NCI-H146 treated with DMSO at 0.1 percent for 48 hours (cell line): ENCODE measurements around the gene VSIG10L.

Experiments
- DNase-seq: peaks from one replicate; lab custom pipeline; 2025; ENCODE audit not compliant: unreplicated experiment; lab: John Stamatoyannopoulos, UW

The VSIG10L gene

DNA sequence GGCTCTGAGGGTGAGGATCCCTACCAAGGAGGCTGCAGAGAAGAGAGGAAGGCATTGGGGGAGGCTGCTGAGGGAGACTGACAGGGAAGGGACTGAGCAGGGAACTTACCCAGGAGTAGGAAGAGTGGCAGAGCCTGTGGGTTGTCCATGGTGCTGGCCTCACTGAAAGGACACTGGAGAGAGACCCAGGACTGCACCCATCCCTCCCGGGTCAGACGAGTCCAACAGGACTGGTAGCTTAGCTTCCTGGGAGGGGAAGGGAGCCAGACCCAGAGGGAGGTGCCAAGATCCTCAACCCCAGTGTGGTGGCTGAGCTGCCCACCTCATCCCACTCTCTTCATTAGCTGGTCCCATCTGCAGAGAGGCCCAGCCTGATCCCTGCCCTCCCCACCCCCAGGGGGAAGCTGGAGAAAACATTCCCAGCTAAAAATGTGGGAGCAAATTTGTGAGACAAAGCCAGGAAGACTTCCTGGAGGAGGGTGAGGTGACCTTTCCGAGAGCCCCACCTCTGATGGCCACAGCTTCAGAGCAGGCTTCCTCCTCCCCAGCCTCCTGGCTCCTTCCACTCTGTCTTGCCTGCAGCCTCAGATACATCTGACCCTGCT, at the start of gene VSIG10L:
Gene VSIG10L (minus strand): TSS at position 164 of the 605 bp plus-strand sequence. CDS start 15 bp downstream, at position 149.
- no peak for DNase-seq

DNA sequence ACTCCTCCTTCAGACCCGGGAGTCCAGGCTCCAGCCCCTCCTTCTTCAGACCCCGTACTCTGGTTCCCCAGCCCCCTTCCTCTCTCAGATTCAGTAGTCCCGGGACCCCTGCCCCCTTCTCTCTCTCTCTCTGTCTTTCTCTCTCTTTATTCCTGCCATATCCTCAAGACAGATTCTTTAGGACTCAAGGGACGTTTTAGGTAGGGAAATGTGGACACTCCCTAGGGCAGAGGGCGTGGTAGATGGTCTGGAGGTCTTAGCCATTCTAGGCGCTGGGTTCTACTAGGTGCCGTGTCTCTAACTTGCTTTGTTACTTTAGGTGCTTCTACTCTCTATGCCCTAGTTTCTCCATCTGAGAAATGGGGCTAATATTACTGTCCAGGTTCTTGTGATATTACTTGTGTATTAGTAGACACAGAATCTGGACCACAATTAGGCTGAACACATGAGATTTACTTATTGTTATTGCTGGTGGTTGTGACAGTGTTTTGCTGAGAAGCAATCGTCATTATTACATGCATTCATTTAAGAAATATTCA, 49.2 kb upstream of the VSIG10L start:
- DNase-seq, result no peak

- DNase-seq, result no peak
These were observed 47.2 kb upstream of the VSIG10L start for GRCh38 chr19:51389143-51389542.

DNA sequence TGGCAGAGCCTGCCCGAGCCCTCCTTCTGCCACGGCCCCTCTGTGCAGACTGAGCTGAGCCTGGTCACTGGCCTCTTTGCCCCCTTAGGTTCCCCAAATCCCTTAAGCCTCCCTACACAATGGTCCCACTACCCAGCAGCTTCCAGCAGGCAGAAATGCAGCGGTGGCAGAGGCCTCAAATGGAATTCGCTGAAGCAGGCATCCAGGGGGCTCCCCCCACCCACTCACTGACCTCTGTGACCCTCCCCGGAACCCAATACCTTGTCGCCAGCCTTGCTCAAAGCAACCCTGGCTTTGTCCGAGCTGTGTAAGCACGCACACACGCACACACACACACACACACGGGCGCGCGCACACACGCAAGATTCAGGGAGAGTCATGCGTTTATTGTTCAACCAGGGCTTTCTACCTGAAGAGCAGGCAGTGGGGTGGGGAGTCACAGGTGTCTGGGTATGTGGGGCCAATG, 46.0 kb upstream of the VSIG10L start, which contains the start of gene LIM2:
Gene LIM2 (minus strand): TSS at position 51 of the 466 bp plus-strand sequence. CDS start 531 bp downstream, outside the sequence.
- DNase-seq, result no peak

DNA sequence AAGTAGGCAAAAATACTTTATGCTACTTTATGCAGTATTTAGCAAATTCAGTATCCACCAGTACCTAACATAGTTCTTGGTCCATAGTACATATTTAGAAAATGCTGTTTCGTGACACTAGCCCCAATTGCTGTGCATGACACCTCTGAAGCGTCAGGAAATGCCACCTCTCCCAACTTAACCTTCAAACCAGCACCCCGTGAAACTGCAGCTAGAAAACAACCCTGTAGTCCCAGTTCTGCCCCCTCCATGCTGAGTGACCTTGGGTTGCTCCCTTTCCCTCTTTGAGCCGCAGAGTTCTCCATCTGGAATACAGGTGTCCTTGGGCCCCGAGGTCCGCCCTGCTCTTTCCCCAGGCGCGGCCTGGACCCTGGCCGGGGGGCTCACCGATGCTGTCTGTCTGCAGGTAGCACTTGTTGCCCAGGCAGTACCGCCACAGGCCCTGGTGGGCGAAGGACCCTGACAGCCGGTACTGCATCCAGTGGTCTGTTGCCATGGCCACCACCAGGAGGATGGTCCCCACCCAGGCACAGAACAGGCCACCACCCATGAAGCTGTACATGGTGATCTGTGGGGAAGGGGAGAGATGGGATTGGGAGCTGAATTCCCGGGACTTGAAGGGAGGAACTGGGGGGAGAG, 45.1 kb upstream of the VSIG10L start:
- DNase-seq, result no peak

DNA sequence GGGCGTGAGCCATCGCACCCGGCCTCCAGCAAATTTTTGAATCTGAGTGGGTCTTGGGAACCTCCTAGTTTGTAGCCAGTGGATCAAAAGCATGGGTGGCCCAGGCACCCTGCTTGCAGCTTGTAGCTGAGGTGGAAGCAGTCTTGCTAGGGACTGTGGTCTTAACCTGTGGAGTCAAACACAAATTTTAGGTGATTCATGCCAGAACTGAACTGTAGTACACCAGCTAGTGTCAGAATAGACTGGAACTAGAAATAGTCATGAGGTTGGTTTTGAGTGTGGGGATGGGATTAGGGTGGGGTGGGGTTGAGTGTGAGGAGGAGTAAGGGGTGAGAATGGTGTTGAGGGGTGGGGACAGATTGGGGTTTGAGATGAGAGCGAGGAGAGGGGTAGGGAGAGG, 40.1 kb upstream of the VSIG10L start:
- no peak for DNase-seq

DNA sequence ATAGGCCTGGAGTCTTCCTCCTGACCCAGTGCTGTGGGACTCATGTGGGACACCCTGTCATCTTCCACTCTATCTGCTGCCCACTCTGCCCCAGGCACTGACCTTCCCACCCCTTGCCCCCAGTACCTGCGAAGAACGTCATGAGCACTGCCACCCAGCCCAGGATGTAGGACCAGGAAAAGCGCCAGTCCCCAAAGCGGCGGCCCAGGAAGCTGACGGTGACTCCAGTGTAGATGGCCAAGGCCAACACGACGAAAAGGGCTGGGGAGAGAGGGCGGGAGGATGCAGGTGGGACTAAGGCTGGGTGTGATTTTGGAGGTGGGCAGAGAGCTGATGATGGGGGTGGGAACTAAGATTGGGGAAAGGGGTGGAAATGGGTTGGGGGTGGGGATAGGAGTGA, 38.4 kb upstream of the VSIG10L start:
- DNase-seq, result no peak

DNA sequence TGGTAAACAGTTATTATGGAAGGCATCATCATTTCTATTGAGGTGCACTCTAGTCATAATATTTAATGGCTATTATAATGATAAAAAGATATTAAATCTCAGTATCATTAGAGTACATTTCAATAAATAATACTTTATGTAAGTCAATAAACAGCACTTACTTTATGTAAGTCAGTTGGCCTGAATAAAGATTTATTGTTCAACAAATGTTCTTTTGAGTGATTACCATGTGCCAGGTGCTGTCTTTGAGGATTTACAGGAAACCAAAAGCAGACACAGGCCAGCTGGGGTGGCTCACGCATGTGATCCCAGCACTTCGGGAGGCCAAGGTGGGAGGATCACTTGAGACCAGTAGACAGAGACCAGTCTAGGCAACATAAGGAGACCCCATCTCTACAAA, 35.5 kb upstream of the VSIG10L start:
- DNase-seq, result no peak

- DNase-seq, result no peak
These were observed 33.7 kb upstream of the VSIG10L start for GRCh38 chr19:51375504-51376221.

GRCh38 chr19:51372649-51373504, 30.9 kb upstream of the VSIG10L start, which contains the start of gene NKG7:
Gene NKG7, minus strand, starts transcription at chr19:51372654. Its CDS starts 119 bp downstream, at chr19:51372535.
- no peak for DNase-seq

- DNase-seq, result no peak
These were observed 30.2 kb upstream of the VSIG10L start for GRCh38 chr19:51372021-51372648.

GRCh38 chr19:51371186-51371690, 29.3 kb upstream of the VSIG10L start:
- DNase-seq, result no peak

DNA sequence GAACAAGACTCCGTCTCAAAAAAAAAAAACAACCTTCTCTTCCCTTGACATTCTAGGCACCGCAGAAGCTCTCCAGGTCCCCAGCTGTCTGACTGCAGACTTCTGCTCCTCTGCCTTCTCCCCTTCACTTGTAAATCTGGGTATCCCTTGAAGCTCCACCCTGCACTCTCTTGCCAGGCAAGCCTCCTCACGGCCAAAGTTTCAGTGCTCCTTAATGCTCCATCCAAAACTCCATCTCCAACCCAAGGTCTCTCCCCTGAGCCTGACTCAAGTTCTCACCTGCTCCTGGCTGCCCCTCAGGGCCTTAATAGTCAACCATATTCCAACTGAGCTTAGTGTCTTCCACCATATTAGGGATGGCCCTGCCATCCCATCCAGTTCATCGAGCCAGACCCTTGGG, 28.3 kb upstream of the VSIG10L start:
- no peak for DNase-seq

DNA sequence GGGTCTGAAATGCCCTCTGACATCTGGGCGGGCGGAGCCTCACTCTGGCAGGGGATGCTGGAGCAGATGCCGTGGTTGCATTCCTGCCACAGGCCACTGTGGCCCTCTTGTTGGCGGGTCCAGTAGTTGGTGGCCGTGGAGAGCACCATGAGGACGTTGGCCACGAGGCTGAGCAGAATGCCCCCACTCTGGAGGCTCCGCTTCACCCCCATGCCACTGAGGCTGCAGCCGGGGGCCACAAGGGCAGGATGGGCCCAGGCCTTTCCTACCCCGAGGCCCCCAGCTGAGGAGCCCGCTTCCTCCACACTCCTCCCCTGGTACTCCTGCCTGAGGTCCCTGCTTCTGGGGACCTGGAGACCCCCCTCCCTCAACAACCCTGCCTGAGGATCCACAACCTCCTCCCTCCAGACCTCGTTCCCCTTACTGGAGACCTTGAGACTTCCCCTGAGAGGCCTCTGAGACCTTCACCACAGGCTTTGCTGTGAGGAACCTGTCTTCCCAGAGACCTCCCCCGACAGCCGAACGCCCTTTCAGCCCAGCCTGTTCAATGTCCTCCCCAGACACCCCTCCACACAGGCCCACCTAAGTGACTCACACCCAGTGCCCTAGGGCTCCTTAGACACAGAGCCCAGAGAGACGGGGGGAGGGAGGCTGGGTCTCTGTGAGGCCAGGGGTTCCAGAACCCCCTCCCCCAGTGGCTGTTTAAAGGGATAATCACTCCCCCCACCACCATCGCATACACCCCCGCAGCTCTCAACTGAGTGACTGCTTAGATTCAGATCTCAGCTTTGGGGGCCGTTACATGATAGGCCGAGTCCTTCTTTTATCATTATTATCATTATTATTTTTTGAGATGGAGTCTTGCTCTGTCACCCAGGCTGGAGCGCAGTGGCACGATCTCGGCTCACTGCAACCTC, 26.7 kb upstream of the VSIG10L start, which contains the start of gene CLDND2:
Gene CLDND2 (minus strand): TSS at position 638 of the 917 bp plus-strand sequence. CDS start 426 bp downstream, at position 212.
- no peak for DNase-seq

- DNase-seq, result no peak
These were observed 25.8 kb upstream of the VSIG10L start for GRCh38 chr19:51367565-51368365.

- no peak for DNase-seq
These were observed 25.3 kb upstream of the VSIG10L start for GRCh38 chr19:51367255-51367564.

GRCh38 chr19:51366389-51367254, 24.7 kb upstream of the VSIG10L start:
- peak; percentile 45 for DNase-seq
